Right atrium auricular region (tissue), 2 donors: ENCODE data around the gene UQCC2. TPM values are rescaled to one million over a fixed set of nuclear protein-coding genes. Genes with fewer than 3 reads are reported as not detected.

Experiments
- DNase-seq: peaks from one replicate; pipeline ENCODE4 v3.0.0-alpha.2; 2019; ENCODE audit warnings: low spot score
- H3K27ac ChIP-seq, 2 donors: fragments of 200-600 bp; sonication (generic); 1 replicate in 1 of 2; 2 replicates in 1 of 2; pipeline ENCODE4 v1.5.1; 2016 to 2019
- H3K27me3 ChIP-seq, 2 donors: fragments of 200-600 bp; sonication (generic); one replicate each; pipeline versions ENCODE4 v1.5.1 to v1.6.0; 2017 to 2019
- H3K36me3 ChIP-seq: fragments of 200-600 bp; sonication (generic); one replicate; pipeline ENCODE4 v1.5.1; 2016
- H3K4me1 ChIP-seq, 2 donors: fragments of 200-600 bp; sonication (generic); one replicate each; pipeline versions ENCODE4 v1.5.1 to v1.6.0; 2017 to 2019
- H3K4me3 ChIP-seq, 2 donors: fragments of 200-600 bp; sonication (generic); 1 replicate in 1 of 2; 2 replicates in 1 of 2; pipeline ENCODE4 v1.5.1; 2017 to 2019; ENCODE audit warnings: mild to moderate bottlenecking in 1 of 2, moderate library complexity in 1 of 2
- H3K9me3 ChIP-seq, 2 donors: fragments of 200-600 bp; sonication (generic); one replicate each; pipeline ENCODE4 v1.5.1; 2019
- total RNA-seq, 2 donors: library from RNA; depleted of rRNA; stranded (reverse); fragments of >200 nt; gene quantifications; one replicate each; pipeline ENCODE4 v1.1.0, GENCODE V29; 2016
- TF ChIP-seq, protein P1 (sequence below), 2 donors: fragments of 200-600 bp; sonication (generic); IDR thresholded peaks; one replicate each; pipeline ENCODE4 v1.5.1; 2019; ENCODE audit warnings: antibody characterized with exemption in 2 of 2

Gene UQCC2
- total RNA-seq, 2 donors from 2014 or later, result 69.1 to 143 TPM

DNA sequence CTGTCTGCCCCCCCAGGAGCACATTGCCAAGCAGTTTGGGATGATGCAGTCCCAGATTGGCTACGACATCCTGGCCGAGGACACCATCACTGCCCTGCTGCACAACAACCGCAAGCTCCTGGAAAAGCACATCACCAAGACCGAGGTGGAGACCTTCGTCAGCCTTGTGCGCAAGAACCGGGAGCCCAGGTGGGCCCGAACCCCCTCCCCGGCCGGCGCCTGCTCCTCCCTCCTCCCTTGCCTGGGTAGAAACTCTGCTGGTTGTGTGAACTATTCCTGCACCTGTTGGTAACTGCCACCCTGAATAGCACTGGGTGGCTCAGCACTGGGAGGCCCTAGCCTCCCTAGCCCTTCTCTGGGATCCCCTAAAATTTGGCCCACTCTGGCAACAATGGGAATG lies 43.7 kb downstream of the UQCC2 start:
- Histone ChIP-seq H3K27ac (no peak overlapping the region), H3K27me3 (no peaks in the 10 kb centered on the region), H3K9me3 (no peaks in the 10 kb centered on the region), H3K36me3 (peaks cover 31% of the 10 kb centered on the region), H3K4me1 (no peaks in the 10 kb centered on the region), H3K4me3 (no peak overlapping the region)
- DNase-seq, result no peak
- TF ChIP-seq, protein P1, sequence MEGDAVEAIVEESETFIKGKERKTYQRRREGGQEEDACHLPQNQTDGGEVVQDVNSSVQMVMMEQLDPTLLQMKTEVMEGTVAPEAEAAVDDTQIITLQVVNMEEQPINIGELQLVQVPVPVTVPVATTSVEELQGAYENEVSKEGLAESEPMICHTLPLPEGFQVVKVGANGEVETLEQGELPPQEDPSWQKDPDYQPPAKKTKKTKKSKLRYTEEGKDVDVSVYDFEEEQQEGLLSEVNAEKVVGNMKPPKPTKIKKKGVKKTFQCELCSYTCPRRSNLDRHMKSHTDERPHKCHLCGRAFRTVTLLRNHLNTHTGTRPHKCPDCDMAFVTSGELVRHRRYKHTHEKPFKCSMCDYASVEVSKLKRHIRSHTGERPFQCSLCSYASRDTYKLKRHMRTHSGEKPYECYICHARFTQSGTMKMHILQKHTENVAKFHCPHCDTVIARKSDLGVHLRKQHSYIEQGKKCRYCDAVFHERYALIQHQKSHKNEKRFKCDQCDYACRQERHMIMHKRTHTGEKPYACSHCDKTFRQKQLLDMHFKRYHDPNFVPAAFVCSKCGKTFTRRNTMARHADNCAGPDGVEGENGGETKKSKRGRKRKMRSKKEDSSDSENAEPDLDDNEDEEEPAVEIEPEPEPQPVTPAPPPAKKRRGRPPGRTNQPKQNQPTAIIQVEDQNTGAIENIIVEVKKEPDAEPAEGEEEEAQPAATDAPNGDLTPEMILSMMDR (IDR thresholded peaks at IDR 0.05), result no peak

DNA sequence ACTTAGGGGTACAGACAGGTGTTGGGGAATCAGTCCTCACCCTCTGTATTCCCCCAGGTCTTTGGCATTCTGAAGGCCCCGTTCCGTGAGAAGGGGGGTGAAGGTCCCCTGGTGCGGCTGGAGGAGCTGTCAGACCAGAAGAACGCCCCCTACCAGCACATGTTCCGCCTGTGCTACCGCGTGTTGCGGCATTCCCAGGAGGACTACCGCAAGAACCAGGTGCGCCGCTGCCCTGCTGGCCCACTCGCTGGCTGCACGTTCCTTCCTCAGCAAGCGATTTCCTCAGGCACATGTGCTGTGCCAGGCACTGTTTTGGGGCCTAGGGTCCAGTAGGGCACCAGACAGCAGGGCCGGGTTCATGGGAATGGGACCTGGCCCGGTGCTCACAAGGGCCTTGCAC lies 44.4 kb downstream of the UQCC2 start:
- no peak for DNase-seq
- TF ChIP-seq, protein P1 (IDR thresholded peaks at IDR 0.05), result no peak
- H3K27me3 ChIP-seq, result no peaks in the 10 kb centered on the region
- peaks cover 31% of the 10 kb centered on the region for H3K36me3 ChIP-seq
- H3K4me1 ChIP-seq, result no peaks in the 10 kb centered on the region
- no peak overlapping the region for H3K27ac ChIP-seq
- no peak overlapping the region for H3K4me3 ChIP-seq
- H3K9me3 ChIP-seq, result no peaks in the 10 kb centered on the region

DNA sequence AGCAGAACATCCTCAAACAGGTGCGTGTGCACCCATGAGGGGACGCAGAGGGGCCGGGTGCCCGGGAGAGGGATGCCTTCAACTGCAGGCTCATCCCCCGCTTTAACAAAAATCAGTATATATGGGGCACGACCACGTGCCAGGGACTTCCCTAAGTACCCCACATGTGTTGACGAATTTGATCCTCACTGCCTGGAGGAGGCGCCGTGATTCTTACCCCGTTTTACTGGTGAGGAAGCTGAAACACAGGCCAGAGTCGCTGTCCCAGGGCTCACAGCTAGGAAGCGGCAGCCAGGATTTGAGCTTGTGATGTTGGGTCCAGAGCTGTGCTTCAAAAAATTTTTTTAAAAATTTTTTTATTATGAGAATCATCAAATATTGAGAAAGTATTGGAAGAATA lies 45.5 kb downstream of the UQCC2 start:
- H3K27me3 ChIP-seq, result no peaks in the 10 kb centered on the region
- no peaks in the 10 kb centered on the region for H3K9me3 ChIP-seq
- no peak overlapping the region for H3K27ac ChIP-seq
- H3K4me3 ChIP-seq, result no peak overlapping the region
- no peaks in the 10 kb centered on the region for H3K4me1 ChIP-seq
- DNase-seq, result no peak
- TF ChIP-seq, protein P1 (IDR thresholded peaks at IDR 0.05), result no peak
- peaks cover 25% of the 10 kb centered on the region for H3K36me3 ChIP-seq

DNA sequence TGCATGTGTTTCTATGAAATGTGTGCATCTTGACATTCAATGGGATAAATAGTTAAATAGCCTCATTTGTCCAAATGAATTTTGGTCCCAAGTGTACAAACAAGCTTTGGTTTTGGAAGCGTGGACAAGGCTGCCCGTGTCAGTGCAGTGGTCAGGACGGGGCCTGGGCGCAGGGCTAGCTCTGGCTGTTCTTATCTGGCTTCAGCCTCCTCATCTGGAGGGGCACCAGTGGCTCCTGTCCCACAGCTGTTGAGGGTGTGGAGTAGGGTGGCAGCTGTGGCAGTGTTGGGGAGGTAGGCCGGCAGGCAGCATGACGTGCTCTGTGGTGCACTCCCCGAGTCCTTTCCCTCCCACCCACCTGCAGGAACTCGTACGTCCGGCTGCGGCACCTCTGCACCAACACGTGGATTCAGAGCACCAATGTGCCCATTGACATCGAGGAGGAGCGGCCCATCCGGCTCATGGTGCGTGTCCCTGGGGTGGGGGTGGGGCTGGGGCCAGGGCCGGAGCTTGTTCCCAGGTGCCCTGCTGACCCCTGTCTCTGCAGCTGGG lies 46.9 kb downstream of the UQCC2 start:
- H3K27ac ChIP-seq, result no peak overlapping the region
- no peak overlapping the region for H3K4me3 ChIP-seq
- TF ChIP-seq, protein P1 (IDR thresholded peaks at IDR 0.05), result no peak
- peaks cover 16% of the 10 kb centered on the region for H3K36me3 ChIP-seq
- H3K9me3 ChIP-seq, result no peaks in the 10 kb centered on the region
- no peak for DNase-seq
- H3K4me1 ChIP-seq, result no peaks in the 10 kb centered on the region
- no peaks in the 10 kb centered on the region for H3K27me3 ChIP-seq

DNA sequence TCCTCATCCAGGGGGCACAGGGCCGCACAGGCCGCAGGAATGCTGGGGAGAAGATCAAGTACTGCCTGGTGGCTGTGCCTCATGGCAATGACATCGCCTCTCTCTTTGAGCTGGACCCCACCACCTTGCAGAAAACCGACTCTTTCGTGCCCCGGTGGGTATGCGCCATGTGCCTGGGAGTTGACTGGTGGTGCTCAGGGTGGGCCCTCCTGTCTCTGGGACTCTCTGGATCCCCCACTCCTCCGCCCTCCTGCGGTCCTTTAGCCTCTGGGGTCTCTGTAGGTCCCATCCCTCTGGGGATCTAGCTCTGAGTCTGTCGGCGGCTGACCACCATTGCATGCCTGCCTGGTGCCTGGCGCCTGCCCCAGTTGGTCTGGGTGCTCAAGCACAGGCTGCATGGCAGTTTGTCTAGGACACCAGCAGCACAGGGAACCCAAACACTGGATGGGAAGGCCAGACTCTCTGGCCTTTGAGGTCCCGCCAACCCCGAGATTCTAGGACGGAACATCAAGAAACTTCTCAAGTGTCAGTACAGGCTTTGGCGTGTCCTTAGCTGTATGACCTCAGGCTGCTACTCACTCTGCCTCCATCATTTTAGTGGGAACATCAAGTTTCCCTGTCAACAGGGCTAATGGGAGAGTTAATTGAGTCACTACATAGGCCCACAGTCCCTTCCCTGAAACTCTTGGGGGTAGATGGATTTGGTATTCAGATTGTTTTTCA lies 47.6 kb downstream of the UQCC2 start:
- Histone ChIP-seq H3K27ac (no peak overlapping the region), H3K27me3 (no peaks in the 10 kb centered on the region), H3K4me3 (no peak overlapping the region), H3K36me3 (peaks cover 20% of the 10 kb centered on the region), H3K4me1 (no peaks in the 10 kb centered on the region), H3K9me3 (no peaks in the 10 kb centered on the region)
- DNase-seq, result no peak
- TF ChIP-seq, protein P1 (IDR thresholded peaks at IDR 0.05), result no peak
